Stomach (tissue), 4 donors: ENCODE results near the gene NHERF1.

Experiments used
- CTCF ChIP-seq, 7 experiments: fragments of 450-650 bp in 4 of 7; fragments of 200-600 bp in 3 of 7; sonication (generic) in 3 of 7; IDR thresholded peaks; one replicate each; pipeline ENCODE4 v1.5.1; 2016 to 2019; ENCODE audit warnings: antibody characterized with exemption in 7 of 7, control low read depth in 2 of 7, mild to moderate bottlenecking in 1 of 7
- POLR2A ChIP-seq, 4 donors: fragments of 450-650 bp; IDR thresholded peaks; one replicate each; pipeline ENCODE4 v1.6.1; 2016; ENCODE audit warnings: antibody characterized with exemption in 4 of 4, control low read depth in 2 of 4, mild to moderate bottlenecking in 1 of 4, moderate library complexity in 1 of 4

DNA sequence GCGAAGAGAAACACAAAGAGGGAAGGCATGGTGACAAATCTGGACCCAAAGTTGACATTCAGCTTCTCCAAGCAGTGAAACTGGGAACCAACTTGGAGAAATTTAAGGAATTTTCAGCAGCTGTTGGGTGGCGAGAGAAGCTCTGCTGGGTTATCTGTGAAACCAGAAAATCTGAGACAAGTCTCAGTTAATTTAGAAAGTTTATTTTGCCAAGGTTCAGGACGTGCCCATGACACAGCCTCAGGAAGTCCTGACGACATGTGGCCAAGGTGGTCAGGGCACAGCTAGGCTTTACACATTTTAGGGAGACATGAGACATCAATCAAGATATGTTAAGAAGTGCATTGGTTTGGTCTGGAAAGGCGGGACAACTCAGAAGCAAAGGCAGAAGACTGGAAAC is 24.5 kb upstream of the NHERF1 start:
- no peak for TF ChIP-seq CTCF (IDR thresholded peaks at IDR 0.05)
- TF ChIP-seq POLR2A (IDR thresholded peaks at IDR 0.05), result no peak
